HG03457 (cell line): Measurements from ENCODE around the gene INPP5J.
"Not testable (repeated sequence)": the region's sequence is repeated elsewhere in the genome, so short reads cannot be mapped to it uniquely, and the experiment has no call there.

Source experiments
- ATAC-seq: cut with Tn5 transposase; IDR thresholded peaks from one replicate; pipeline ENCODE4 v1.9.1; 2021; ENCODE audit warnings: moderate number of reproducible peaks; ENCODE audit not compliant: unreplicated experiment

Gene INPP5J

DNA sequence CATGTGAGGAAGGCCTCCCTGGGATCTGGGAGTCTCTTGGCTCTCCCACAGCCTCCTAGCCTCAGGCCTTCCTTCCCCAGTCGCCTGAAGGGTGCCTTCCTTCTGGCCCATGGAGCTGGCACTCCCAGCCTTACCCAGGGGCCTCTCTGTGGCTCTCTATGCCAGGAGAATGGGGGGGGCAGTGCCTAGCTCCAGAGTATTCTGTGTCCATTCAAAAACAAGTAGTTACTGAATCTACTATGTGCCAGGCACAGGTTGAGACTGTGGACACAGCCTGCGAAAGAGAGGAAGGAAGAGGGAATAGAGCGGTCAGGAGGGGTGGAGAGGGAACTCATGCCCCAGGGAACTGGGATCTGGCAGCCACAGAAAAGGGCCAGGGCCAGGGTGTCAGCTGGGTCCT lies 20.3 kb downstream of the INPP5J start:
- no peak for ATAC-seq

DNA sequence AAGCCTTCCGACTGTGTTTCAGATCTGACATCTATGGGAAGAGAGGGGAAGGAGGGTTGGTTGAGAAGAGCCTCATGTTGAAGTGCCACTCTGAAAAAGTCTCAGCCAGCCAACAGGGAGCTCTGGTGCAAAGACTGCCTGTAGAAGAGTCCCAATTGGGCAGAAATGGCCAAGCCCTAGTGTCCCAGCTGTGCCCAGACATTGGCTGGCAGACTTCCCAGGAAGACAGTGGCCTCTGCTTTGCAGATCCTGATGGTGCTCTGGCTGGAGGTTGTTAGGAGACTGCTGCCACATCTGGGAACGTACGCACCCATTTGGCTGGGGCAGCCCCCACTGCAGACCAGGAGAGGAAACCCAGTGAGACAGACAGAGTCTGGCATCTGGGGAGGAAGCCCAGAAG lies 20.8 kb downstream of the INPP5J start:
- ATAC-seq = no peak

GRCh38 chr22:31144223-31144622 lies 21.5 kb downstream of the INPP5J start:
- no peak for ATAC-seq

DNA sequence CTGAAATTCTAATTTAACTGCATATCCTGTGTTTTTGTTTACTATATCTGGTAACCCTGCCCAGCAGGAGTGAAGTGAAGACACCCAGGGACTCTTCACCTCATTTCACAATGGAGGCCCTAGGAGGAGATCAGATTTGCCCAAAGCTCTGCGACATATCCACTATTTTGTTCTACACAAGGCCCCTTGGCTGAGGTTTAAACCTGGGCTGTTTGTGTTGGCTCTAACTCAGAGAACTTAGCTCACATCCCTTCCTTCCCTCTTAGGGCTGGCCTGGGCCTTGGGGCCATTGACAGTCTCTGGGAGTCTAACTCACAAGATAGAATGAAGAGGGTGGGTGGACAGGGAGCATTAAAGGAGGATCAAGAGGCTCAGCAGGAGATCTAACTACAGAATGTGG lies 25.7 kb downstream of the INPP5J start:
- no peak for ATAC-seq

DNA sequence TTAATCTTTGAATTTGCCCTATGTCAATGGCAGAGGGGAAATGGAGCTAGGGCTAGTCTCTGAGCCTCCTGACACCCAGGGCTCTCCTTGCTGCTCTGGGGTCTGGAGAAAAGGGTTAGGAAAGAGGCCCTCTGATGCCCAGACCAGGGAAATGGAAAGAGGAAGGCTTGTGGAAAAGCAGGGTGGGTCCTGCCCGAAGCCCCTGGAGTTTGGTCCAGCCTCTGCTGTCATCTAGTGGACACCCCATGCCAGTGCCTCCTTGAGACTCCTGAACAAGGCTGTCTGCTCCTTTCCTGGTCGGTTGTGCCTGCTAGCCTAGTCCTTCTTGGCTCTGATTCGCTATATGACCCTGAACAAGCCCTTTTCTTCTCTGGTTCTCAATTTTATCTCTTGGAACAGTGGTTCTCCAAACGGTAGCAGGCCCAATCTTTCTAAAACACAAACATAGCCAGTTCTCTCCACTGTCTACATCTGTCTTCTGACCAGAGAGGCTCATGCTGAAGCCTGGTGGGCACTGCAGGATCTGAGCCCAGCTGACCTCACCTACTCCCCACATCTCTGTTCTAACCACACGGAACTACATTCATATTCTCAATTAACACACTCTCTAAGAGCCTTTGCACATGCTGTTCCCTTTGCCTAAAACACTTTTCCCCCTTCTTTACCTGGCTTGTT lies 26.3 kb downstream of the INPP5J start:
- ATAC-seq = no peak

DNA sequence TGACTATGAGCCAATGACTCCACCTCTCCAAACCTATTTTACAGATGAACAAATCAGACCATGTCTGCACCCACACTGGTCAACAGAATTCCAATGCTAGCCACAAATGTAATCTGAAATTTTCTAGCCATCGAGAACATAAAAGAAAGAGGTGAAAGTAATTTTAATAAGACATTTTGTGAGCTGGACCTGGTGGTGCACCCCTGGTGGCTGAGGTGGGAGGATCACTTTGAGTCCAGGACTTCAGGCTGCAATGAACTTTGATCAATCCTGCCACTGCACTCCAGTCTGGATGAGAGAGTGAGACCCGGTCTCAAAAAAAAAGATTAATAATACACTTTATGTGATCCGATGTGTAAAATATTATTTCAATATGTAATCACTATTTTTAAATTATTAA lies 27.8 kb downstream of the INPP5J start:
- ATAC-seq = no peak

GRCh38 chr22:31151872-31152271 lies 29.1 kb downstream of the INPP5J start:
- ATAC-seq = no peak

DNA sequence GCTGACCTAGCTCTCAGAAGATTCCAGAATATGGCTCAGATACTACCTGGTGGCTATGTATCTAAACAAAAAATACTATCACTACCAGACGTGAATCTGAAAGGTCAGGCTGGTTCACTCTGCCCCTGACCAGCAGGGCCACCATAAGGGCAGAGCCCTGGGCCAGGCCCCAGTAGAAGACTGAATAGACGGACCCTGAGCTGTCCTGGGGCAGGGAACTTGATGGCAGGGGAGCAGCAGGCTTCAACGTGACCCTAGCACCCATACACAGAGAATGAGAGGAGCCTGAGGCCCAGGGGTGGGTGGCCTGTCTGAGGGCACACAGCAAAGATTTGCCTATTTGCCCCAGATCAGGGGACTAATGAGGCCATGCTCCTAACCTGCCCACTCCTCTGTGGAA lies 30.6 kb downstream of the INPP5J start:
- no peak for ATAC-seq

DNA sequence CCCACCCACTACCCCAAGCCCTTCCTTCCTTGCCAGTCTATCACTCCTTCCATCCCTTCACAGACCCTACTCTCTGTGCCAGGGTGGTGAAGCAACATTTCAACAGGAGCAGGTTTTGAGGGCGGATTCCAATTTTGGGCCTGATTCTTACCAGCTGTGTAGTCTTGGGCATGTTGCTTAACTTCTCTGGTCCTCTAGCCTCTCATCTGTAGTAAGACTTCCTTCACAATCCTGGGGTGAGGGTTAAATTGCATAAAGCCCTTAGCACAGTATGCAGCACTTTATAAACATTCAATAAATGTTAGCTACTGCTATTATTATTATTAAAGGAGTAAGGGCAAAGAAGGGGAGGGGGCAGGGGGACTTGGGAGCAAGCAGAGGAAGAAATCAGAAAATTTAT lies 32.2 kb downstream of the INPP5J start:
- ATAC-seq = no peak

DNA sequence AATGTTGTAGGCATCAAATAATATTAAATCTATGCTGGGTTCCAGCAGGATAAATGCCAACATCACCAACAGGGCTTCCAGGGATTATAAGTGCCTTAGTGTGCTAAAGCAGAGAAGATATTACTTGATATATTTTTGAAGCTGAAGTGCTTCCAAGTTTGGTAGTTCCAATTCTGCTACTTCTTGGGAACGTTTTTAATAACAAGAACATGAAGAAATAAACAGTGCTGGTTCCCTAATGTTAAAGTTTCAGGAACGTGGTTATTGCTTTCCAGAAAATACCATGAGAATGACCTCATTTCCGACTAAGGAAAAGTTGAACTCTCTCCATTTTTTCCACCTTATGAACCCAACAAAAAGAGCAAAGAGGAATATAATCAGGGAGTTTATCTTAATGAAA lies 32.7 kb downstream of the INPP5J start:
- no peak for ATAC-seq

- peak; percentile 25 for ATAC-seq
Measured at GRCh38 chr22:31160328-31160978, 37.7 kb downstream of the INPP5J start.

DNA sequence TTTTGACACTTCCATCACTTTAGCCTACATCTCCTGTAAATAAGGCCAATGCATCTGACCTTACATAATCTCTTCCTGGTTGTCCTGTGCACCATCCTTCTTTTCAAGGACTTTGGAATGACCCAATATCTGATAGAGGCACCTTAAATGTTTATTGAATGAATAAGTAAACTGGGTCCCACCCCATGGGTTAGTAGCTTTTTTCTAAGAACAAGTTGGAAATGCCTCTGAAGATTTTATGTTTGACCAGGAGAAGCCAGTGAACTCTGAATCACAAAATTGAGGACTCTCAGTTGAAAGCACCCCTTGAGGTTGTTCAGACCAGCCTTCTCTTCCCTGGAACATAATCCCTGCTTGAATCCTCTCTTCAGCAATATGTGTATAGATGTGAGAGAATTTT lies 38.6 kb downstream of the INPP5J start:
- no peak for ATAC-seq

DNA sequence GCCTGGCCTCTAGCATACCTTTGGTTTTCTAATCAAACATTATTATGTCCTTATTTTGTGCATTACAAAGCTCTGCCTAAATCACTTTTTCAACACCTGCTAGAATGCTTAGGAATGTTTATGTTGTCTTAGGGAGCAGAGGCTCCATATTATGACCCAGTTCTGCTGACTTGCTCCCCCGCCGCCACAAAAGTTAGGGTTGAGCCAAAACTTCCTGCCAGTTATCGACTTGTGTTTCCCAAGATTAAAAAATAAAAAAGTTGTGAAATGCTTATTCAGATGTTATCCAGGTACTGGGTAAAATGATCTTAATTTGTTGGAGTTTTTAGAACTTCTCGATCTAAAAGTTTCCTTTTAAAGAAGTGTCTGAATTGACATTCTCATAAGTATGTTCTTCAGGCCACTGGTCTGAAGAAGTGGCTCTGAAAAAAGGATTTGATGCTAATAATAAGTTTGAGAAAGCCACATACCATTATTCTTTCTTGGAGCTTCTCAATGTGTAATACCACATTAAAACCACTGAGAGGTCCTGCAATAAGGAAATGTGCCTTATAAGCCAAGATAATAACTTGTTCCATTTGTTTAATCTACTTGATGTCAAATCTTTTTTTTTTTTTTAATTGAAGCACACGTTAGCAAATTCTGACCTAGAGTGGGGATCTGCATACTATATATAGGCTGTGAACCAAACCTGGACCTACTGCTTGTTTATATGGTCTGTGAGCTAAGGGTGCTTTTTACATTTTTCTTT lies 39.4 kb downstream of the INPP5J start:
- no peak for ATAC-seq

- ATAC-seq = no peak
Measured at GRCh38 chr22:31170971-31171370, 48.2 kb downstream of the INPP5J start.

DNA sequence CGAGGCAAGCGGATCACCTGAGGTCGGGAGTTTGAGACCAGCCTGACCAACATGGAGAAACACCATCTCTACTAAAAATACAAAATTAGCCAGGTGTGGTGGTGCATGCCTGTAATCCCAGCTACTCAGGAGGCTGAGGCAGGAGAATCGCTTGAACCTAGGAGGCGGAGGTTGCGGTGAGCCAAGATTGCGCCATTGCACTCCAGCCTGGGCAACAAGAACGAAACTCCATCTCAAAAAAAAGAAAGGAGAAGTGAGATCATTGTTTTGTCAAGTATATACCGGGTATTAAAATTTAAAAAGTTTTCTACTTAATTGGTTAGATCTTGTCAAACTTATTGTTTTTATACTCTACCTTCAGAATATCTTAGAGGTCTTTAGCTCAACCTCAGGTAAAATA lies 49.0 kb downstream of the INPP5J start:
- not testable (repeated sequence) for ATAC-seq

- ATAC-seq = no peak
Measured at GRCh38 chr22:31173386-31174145, 50.8 kb downstream of the INPP5J start.

GRCh38 chr22:31176923-31177322 lies 54.2 kb downstream of the INPP5J start:
- no peak for ATAC-seq

GRCh38 chr22:31177420-31178162 lies 54.8 kb downstream of the INPP5J start:
- ATAC-seq = no peak

DNA sequence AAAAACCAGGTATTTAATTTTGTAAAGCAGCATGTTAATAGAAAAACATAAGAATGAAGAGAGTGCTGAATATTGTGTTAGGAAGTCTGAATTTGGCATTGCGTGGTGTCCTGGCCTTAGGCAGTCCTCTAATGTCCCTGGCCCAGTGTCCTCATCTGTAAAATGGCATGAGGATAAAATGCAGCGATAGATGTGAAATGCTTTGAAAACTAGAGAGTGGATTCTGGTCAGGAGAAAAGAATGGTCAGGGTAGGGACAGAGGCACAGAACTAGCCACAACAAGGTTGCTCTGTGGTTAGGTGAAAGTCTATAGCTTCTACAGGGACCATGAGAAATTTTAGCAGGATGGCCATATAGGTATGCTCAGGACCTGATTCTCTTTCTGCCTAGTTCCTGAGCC lies 56.1 kb downstream of the INPP5J start:
- ATAC-seq = no peak

DNA sequence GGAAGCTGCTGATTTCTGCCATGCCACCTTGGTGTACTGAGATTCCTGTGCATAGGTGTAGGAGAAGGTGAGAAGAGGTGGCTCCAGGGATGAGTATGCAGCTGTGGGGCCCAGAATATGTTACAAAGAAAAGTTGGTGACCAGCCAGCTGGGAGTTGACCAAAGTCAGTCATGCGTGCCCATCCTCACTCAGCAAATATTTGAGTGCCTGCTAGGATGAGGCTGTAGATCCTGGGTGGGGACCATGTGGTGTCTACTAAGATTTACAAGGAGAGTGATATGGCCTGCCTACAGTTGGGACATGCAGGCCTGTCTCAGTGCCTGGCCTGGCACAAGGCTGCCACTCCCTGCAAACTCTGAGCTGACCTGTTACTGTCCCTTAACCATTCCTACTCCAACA lies 56.6 kb downstream of the INPP5J start:
- no peak for ATAC-seq

GRCh38 chr22:31184015-31184414 lies 61.2 kb downstream of the INPP5J start:
- no peak for ATAC-seq
